ENCODE results near the gene AKNAD1.
A peak's percentile ranks its signal among the peaks of the same experiment; 100 is the strongest.

Gene AKNAD1

GRCh38 chr1:108877348-108878159 is 20.7 kb upstream of the AKNAD1 start (continued):
- TF ChIP-seq ATF2 (tag by site-specific recombination; IDR thresholded peaks at IDR 0.05; ENCODE audit: low read depth): 0 out of 2 replicates have a peak, but pooled peaks have one; percentile 4

GRCh38 chr1:108871050-108871724 is 14.3 kb upstream of the AKNAD1 start:
- Histone ChIP-seq H3K36me3 (ENCODE audit: control insufficient read depth in 2 of 2, insufficient read depth in 1 of 2, low read length in 2 of 2) (no peaks in the 10 kb centered on the region), H3K27ac (ENCODE audit: extremely low read depth, low read depth, low read length) (no peak overlapping the region), H3K9me3 (ENCODE audit: control insufficient read depth, insufficient read depth, low read depth, low read length) (no peaks in the 10 kb centered on the region), H3K4me3 (ENCODE audit: low read depth, low read length) (no peak overlapping the region), H3K4me1 (ENCODE audit: control insufficient read depth, insufficient read depth, low read length) (no peaks in the 10 kb centered on the region)
- TF ChIP-seq ZBTB17 (tag by site-specific recombination; IDR thresholded peaks at IDR 0.05) (peak; percentile 34; the same call in 1 of the 2 replicates), YY2 (tag by site-specific recombination; IDR thresholded peaks at IDR 0.05) (no peak)
- ChIA-PET POLR2A (no interaction called here), CTCF (interaction anchor here (0.6 to 1.1 kb wide), 2 partner anchors 82 to 118 kb away, joined by 4 to 5 read pairs; no protein-coding TSS in a partner anchor)

- POLR2A ChIA-PET: interaction anchor here (1.4 kb wide), 1 partner anchor 11 kb away, joined by 4 read pairs; the partner anchor contains the start of gene GPSM2
- no peak for TF ChIP-seq FEZF1 (tag by site-specific recombination; IDR thresholded peaks at IDR 0.05)
- TF ChIP-seq ZNF843 (tag by site-specific recombination; IDR thresholded peaks at IDR 0.05): no peak
- TF ChIP-seq REST (tag by site-specific recombination; IDR thresholded peaks at IDR 0.05): no peak
- TF ChIP-seq ZNF274 (IDR thresholded peaks at IDR 0.05; ENCODE audit: low read length): no peak
- TF ChIP-seq ZNF274 (tag by site-specific recombination; IDR thresholded peaks at IDR 0.05; ENCODE audit: borderline replicate concordance): no peak
- no peak for TF ChIP-seq ZIC2 (tag by site-specific recombination; IDR thresholded peaks at IDR 0.05)
- TF ChIP-seq SP7 (tag by site-specific recombination; IDR thresholded peaks at IDR 0.05): peak; percentile 85
- TF ChIP-seq EGR2 (tag by site-specific recombination; IDR thresholded peaks at IDR 0.05; ENCODE audit: low read depth): no peak
- no peak for TF ChIP-seq IKZF3 (tag by site-specific recombination; IDR thresholded peaks at IDR 0.05)
- TF ChIP-seq PRDM6 (tag by site-specific recombination; IDR thresholded peaks at IDR 0.05): peak; percentile 65; the same call in 1 of the 2 replicates
- TF ChIP-seq ATF2 (tag by site-specific recombination; IDR thresholded peaks at IDR 0.05; ENCODE audit: low read depth): peak; percentile 58
- Histone ChIP-seq H3K9me3 (ENCODE audit: control insufficient read depth, insufficient read depth, low read depth, low read length) (no peaks in the 10 kb centered on the region), H3K4me1 (ENCODE audit: control insufficient read depth, insufficient read depth, low read length) (no peaks in the 10 kb centered on the region), H3K27ac (ENCODE audit: extremely low read depth, low read depth, low read length) (no peak overlapping the region), H3K4me3 (ENCODE audit: low read depth, low read length) (no peak overlapping the region), H3K36me3 (ENCODE audit: control insufficient read depth in 2 of 2, insufficient read depth in 1 of 2, low read length in 2 of 2) (no peaks in the 10 kb centered on the region)
- CTCF ChIA-PET: interaction anchor here (2.0 kb wide), 1 partner anchor 37 kb away, joined by 12 read pairs; no protein-coding TSS in a partner anchor
Measured at GRCh38 chr1:108865316-108865910, 8.5 kb upstream of the AKNAD1 start.
